ENCODE results near the gene PEAK3. TPM values are rescaled to one million over a fixed set of nuclear protein-coding genes. Genes with fewer than 3 reads are reported as not detected.

Gene PEAK3
- total RNA-seq, 1 donor from 2014 or later, result 7.5 TPM

GRCh38 chr19:2255112-2255845 is 26.7 kb downstream of the PEAK3 start:
- Histone ChIP-seq H3K36me3 (no peaks in the 10 kb centered on the region), H3K27ac (no peak overlapping the region), H3K27me3 (ENCODE audit: low read depth) (peaks cover 42% of the 10 kb centered on the region), H3K4me3 (no peak overlapping the region), H3K4me1 (peaks cover 30% of the 10 kb centered on the region), H3K9me3 (no peaks in the 10 kb centered on the region)
- DNase-seq (no peak), ATAC-seq (no peak)
- no peak for TF ChIP-seq CTCF (IDR thresholded peaks at IDR 0.05)
- intact Hi-C loops (cut with DNase I), result no loop called here

GRCh38 chr19:2254064-2254872 is 27.7 kb downstream of the PEAK3 start:
- H3K27ac ChIP-seq, result no peak overlapping the region
- peaks cover 52% of the 10 kb centered on the region for H3K27me3 ChIP-seq (ENCODE audit: low read depth)
- no peaks in the 10 kb centered on the region for H3K36me3 ChIP-seq
- ATAC-seq, result peak in 1 of 2 donors; percentile 10
- intact Hi-C loops (cut with DNase I), result no loop called here
- peak; percentile 22 for TF ChIP-seq CTCF (IDR thresholded peaks at IDR 0.05)
- peaks cover 33% of the 10 kb centered on the region for H3K4me1 ChIP-seq
- no peaks in the 10 kb centered on the region for H3K9me3 ChIP-seq
- no peak for DNase-seq
- H3K4me3 ChIP-seq, result no peak overlapping the region

- ATAC-seq (peak in 1 of 2 donors; percentile 2), DNase-seq (no peak)
These were observed 28.6 kb downstream of the PEAK3 start for GRCh38 chr19:2253106-2254063.

GRCh38 chr19:2252797-2253105 is 29.2 kb downstream of the PEAK3 start:
- Histone ChIP-seq H3K9me3 (no peaks in the 10 kb centered on the region), H3K4me3 (peak overlapping the region; percentile 25), H3K4me1 (peaks cover 33% of the 10 kb centered on the region), H3K27ac (no peak overlapping the region), H3K27me3 (ENCODE audit: low read depth) (peaks cover 53% of the 10 kb centered on the region), H3K36me3 (peaks cover 10% of the 10 kb centered on the region)
- TF ChIP-seq CTCF (IDR thresholded peaks at IDR 0.05), result no peak
- ATAC-seq (peak in 1 of 2 donors; percentile 4), DNase-seq (no peak)
- intact Hi-C loops (cut with DNase I), result no loop called here

More at GRCh38 chr19:2253106-2254063, 28.6 kb downstream of the PEAK3 start:
- intact Hi-C loops (cut with DNase I), result no loop called here
- Histone ChIP-seq H3K9me3 (no peaks in the 10 kb centered on the region), H3K27me3 (ENCODE audit: low read depth) (peaks cover 53% of the 10 kb centered on the region), H3K27ac (no peak overlapping the region), H3K36me3 (peaks cover 5% of the 10 kb centered on the region), H3K4me1 (peaks cover 33% of the 10 kb centered on the region), H3K4me3 (peak overlapping the region; percentile 25)
- TF ChIP-seq CTCF (IDR thresholded peaks at IDR 0.05), result no peak
